Kidney glomerular epithelial cell (primary cell): Measurements from ENCODE around the gene SRR.

Source experiments
- DNase-seq: peaks from one replicate; lab custom pipeline; 2025; lab: John Stamatoyannopoulos, UW

SRR gene

GRCh38 chr17:2343421-2343820 is 39.7 kb downstream of the SRR start:
- DNase-seq = no peak

- no peak for DNase-seq
Observed at GRCh38 chr17:2344528-2344927, 40.8 kb downstream of the SRR start.

- no peak for DNase-seq
Observed at GRCh38 chr17:2346475-2346874, 42.7 kb downstream of the SRR start.

- DNase-seq = peak; percentile 66
Observed at GRCh38 chr17:2347805-2348685, 44.3 kb downstream of the SRR start.

GRCh38 chr17:2351269-2351668 is 47.5 kb downstream of the SRR start:
- DNase-seq = no peak

GRCh38 chr17:2354311-2354710 is 50.6 kb downstream of the SRR start:
- no peak for DNase-seq

GRCh38 chr17:2357237-2357636 is 53.5 kb downstream of the SRR start:
- no peak for DNase-seq

- no peak for DNase-seq
Observed at GRCh38 chr17:2357931-2358434, 54.2 kb downstream of the SRR start.

- DNase-seq = no peak
Observed at GRCh38 chr17:2361010-2361760, 57.4 kb downstream of the SRR start.

GRCh38 chr17:2362016-2362415 is 58.3 kb downstream of the SRR start:
- no peak for DNase-seq

- DNase-seq = no peak
Observed at GRCh38 chr17:2362416-2362815, 58.7 kb downstream of the SRR start.

GRCh38 chr17:2362881-2363280 is 59.1 kb downstream of the SRR start:
- DNase-seq = no peak

GRCh38 chr17:2363318-2363717 is 59.6 kb downstream of the SRR start:
- no peak for DNase-seq

- no peak for DNase-seq
Observed at GRCh38 chr17:2363851-2364762, 60.4 kb downstream of the SRR start.

- no peak for DNase-seq
Observed at GRCh38 chr17:2364763-2365116, 61.0 kb downstream of the SRR start.

- no peak for DNase-seq
Observed at GRCh38 chr17:2365132-2365531, 61.4 kb downstream of the SRR start.

- no peak for DNase-seq
Observed at GRCh38 chr17:2366747-2367494, 63.2 kb downstream of the SRR start.

- no peak for DNase-seq
Observed at GRCh38 chr17:2368359-2368758, 64.6 kb downstream of the SRR start.

- no peak for DNase-seq
Observed at GRCh38 chr17:2369039-2369438, 65.3 kb downstream of the SRR start.

GRCh38 chr17:2369551-2370210 is 65.9 kb downstream of the SRR start:
- DNase-seq = no peak

- no peak for DNase-seq
Observed at GRCh38 chr17:2370211-2370589, 66.5 kb downstream of the SRR start.
